Stimulated activated naive CD8-positive, alpha-beta T cell treated with anti-CD3 and anti-CD28 coated beads, Interleukin-15, Interleukin-2, amounts not matched to agents 100 ng/mL and 50 ng/mL, for 24 hours (primary cell): ENCODE measurements around the gene RNF212.
"Not testable (repeated sequence)": the region's sequence is repeated elsewhere in the genome, so short reads cannot be mapped to it uniquely, and the experiment has no call there.

Experiments used
- H3K27ac Mint-ChIP-seq: one replicate; pipeline ENCODE4 v1.8.0; 2021; ENCODE audit warnings: mild to moderate bottlenecking, mixed read lengths
- H3K27me3 Mint-ChIP-seq: one replicate; pipeline ENCODE4 v1.8.0; 2021; ENCODE audit warnings: mixed read lengths
- H3K36me3 Mint-ChIP-seq: one replicate; pipeline ENCODE4 v1.8.0; 2021; ENCODE audit warnings: low read depth, mixed read lengths
- H3K4me1 Mint-ChIP-seq: one replicate; pipeline ENCODE4 v1.8.0; 2021; ENCODE audit warnings: low read depth, mixed read lengths
- H3K4me3 Mint-ChIP-seq: one replicate; pipeline ENCODE4 v1.8.0; 2021; ENCODE audit warnings: mild to moderate bottlenecking, mixed read lengths
- H3K9me3 Mint-ChIP-seq: one replicate; pipeline ENCODE4 v1.8.0; 2021; ENCODE audit warnings: mixed read lengths

RNF212 gene

DNA sequence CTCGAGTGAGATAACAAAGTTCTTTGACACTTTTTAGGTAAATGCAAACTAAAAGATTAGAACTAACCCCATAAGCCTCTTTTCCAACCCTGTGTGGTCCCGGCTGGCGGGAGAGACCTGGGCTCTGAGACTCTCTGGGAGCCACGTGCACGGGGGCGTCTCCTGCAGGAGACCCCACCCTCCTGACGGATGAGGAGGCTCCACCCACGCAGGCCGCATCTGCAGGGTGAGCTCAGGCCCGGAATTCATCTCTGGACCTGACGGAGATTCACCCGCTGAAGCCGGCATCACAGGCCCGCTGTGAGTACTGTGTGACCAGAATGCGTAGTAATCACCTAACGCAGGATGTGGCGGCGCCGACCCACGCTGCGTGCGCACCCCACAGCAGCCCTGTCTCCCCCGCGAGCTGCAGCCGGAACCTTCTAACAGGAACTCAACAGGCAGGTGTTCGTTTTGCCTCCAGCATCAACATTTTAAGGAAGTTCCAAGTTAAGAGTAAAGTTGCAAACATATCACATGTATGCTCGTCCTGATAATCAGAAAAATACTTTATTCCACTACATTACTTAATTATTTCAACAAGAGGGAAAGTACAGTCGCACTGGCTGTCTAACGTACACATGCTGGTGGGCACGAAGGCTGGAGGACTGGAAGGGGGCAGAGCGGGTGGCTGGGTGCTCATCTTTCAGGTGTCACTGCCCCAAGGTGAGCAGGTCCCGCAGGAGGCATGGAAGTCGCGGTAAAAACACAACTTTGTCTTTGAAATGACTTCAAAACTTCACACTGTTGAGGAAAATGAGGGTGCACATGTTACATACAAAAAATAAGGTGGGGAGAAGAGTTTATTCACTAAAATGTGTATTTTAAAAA, 57.4 kb downstream of the RNF212 start:
- Mint-ChIP-seq H3K4me3 (peak overlapping the region; percentile 47), H3K27me3 (no peaks in the 10 kb centered on the region), H3K27ac (peak overlapping the region; percentile 72), H3K9me3 (no peaks in the 10 kb centered on the region), H3K36me3 (no peaks in the 10 kb centered on the region), H3K4me1 (peaks cover 12% of the 10 kb centered on the region)

DNA sequence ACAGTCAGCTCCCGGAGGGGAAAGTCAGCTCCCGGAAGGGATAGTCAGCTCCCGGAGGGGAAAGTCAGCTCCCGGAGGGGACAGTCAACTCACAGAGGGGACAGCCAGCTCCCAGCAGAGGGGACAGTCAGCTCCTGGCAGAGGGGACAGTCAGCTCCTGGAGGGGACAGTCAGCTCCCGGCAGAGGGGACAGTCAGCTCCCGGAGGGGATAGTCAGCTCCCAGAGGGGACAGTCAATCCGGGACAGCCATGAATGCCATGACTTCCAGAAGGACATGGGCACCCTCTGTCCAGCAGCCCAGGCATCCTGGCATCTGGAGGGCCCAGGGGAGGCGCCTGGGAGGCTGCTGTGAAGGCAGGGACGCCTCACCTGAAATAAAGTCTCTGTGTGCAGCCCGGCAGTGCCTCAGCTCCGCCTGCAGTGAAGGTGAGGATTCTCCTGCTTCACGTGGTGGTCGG, 58.1 kb downstream of the RNF212 start:
- not testable (repeated sequence) for H3K27me3 Mint-ChIP-seq, H3K36me3 Mint-ChIP-seq, H3K9me3 Mint-ChIP-seq
- Mint-ChIP-seq H3K27ac (peak overlapping the region; percentile 72), H3K4me1 (peaks cover 12% of the 10 kb centered on the region), H3K4me3 (peak overlapping the region; percentile 47)

DNA sequence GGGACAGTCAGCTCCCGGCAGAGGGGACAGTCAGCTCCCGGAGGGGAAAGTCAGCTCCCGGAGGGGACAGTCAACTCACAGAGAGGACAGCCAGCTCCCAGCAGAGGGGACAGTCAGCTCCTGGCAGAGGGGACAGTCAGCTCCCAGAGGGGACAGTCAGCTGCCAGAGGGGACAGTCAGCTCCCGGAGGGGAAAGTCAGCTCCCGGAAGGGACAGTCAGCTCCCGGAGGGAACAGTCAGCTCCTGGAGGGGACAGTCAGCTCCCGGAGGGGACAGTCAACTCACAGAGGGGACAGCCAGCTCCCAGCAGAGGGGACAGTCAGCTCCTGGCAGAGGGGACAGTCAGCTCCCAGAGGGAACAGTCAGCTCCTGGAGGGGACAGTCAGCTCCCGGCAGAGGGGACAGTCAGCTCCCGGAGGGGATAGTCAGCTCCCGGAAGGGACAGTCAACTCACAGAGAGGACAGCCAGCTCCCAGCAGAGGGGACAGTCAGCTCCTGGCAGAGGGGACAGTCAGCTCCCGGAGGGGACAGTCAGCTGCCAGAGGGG, 58.6 kb downstream of the RNF212 start:
- peaks cover 12% of the 10 kb centered on the region for H3K4me1 Mint-ChIP-seq
- not testable (repeated sequence) for H3K36me3 Mint-ChIP-seq, H3K4me3 Mint-ChIP-seq, H3K27me3 Mint-ChIP-seq, H3K27ac Mint-ChIP-seq, H3K9me3 Mint-ChIP-seq

DNA sequence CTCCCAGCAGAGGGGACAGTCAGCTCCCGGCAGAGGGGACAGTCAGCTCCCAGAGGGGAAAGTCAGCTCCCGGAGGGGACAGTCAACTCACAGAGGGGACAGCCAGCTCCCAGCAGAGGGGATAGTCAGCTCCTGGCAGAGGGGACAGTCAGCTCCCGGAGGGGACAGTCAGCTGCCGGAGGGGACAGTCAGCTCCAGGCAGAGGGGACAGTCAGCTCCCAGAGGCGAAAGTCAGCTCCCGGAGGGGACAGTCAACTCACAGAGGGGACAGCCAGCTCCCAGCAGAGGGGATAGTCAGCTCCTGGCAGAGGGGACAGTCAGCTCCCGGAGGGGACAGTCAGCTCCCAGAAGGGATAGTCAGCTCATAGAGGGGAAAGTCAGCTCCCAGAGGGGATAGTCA, 59.5 kb downstream of the RNF212 start:
- not testable (repeated sequence) for H3K27me3 Mint-ChIP-seq, H3K36me3 Mint-ChIP-seq, H3K27ac Mint-ChIP-seq, H3K9me3 Mint-ChIP-seq, H3K4me3 Mint-ChIP-seq
- H3K4me1 Mint-ChIP-seq, result peaks cover 15% of the 10 kb centered on the region

DNA sequence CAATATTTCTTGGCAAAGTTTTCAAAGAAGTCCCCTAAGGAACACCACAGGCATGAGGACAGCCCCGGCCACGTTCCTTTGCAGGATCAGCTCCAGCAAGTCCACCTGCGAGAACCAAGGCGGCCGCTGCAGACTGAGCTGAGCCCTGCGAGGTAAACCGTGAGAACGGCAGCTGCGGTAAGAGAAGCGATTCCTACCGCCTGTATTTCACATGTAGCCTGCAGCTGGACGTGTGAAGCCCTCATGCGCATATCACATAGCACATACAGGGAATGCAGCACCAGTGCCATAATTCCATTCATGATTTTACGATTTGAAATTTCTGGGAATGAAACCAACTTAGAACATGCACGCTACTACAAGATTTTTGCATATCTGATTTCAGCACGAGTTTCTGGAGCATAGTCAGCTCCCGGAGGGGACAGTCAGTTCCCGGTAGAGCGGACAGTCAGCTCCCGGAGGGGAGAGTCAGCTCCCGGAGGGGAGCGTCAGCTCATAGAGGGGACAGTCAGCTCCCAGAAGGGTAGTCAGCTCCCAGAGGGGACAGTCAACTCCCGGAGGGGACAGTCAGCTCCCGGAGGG, 60.2 kb downstream of the RNF212 start:
- Mint-ChIP-seq H3K4me1 (peaks cover 19% of the 10 kb centered on the region), H3K9me3 (no peaks in the 10 kb centered on the region), H3K36me3 (no peaks in the 10 kb centered on the region), H3K4me3 (no peak overlapping the region), H3K27ac (no peak overlapping the region), H3K27me3 (no peaks in the 10 kb centered on the region)

DNA sequence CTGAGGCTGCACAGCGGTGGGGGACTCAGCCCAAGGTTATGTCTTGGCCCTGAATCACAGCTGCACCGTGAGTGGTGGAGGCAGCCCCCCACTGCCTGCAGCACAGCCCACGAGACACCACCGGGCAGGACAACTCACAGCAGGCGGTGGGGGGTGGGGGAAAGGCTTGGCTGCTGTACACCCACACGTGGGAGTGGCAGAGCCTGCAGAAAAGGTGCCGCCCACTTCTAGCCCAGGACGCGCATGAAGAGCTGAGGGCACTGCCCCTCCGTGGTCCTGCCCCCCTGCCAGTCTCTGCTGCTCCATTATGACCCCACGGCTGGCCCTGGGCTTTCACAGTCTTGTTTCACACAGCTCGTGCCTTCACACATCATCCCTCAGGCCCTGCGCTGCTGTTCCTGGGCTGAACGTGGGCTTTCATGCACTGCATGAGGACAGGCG, 61.1 kb downstream of the RNF212 start:
- Mint-ChIP-seq H3K4me1 (peaks cover 19% of the 10 kb centered on the region), H3K4me3 (no peak overlapping the region), H3K36me3 (no peaks in the 10 kb centered on the region), H3K9me3 (no peaks in the 10 kb centered on the region), H3K27ac (no peak overlapping the region), H3K27me3 (peaks cover 6% of the 10 kb centered on the region)

DNA sequence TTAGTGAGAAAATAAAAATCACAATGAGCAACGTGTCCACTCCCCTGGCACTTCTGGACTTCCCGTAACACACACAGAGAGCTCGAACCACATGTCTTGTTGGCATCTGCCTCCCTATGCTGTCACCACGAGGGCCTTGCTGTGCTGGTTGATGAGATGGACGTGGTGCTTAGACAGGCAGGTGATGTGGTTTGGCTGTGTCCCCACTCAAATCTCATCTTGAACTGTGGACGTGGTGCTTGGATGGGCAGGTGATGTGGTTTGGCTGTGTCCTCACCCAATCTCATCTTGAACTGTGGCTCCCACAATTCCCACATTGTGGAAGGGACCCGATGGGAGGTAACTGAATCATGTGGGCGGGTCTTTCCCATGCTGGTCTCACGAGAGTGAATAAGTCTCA, 61.9 kb downstream of the RNF212 start:
- Mint-ChIP-seq H3K4me3 (no peak overlapping the region), H3K27me3 (peaks cover 10% of the 10 kb centered on the region), H3K36me3 (no peaks in the 10 kb centered on the region)

DNA sequence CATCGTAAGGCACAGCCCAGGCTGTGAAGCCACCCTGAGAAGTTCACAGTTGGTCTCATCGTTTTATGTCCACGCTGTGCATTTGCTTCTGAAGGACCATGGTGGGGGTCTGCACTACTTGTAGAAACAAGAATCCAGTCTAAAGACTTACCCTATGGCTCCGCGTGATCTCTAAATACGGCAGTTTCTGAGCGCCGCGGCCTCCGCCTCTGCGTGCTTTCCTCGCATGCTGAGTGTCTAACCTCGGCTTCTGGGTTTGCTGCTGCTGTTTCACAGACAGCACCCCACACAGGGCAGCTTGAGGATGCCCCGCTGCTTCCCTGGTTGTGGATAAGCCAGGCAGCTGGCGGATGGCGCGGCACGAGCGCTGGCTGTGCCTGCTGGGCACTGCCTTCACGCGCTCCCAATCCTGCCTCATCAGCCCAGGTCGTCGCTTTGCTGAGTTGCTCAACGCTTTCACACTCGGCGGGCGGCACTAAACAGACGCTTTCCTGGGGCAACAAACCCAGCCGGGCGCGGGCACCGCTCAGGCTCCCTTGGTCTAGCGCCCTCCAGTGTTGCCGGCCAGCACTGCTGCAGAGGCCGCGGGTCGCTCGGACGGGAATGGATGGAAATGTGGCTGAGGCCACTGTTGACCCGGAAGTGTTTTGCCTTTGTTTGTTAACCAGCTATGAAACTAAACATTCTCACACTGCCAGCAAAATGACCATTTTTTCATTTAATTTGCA, 62.7 kb downstream of the RNF212 start:
- Mint-ChIP-seq H3K4me3 (no peak overlapping the region), H3K27ac (no peak overlapping the region), H3K4me1 (peaks cover 10% of the 10 kb centered on the region), H3K27me3 (peaks cover 11% of the 10 kb centered on the region), H3K36me3 (no peaks in the 10 kb centered on the region), H3K9me3 (no peaks in the 10 kb centered on the region)

More for the DNA sequence above, 61.9 kb downstream of the RNF212 start:
- Mint-ChIP-seq H3K9me3 (no peaks in the 10 kb centered on the region), H3K4me1 (peaks cover 19% of the 10 kb centered on the region), H3K27ac (no peak overlapping the region)

DNA sequence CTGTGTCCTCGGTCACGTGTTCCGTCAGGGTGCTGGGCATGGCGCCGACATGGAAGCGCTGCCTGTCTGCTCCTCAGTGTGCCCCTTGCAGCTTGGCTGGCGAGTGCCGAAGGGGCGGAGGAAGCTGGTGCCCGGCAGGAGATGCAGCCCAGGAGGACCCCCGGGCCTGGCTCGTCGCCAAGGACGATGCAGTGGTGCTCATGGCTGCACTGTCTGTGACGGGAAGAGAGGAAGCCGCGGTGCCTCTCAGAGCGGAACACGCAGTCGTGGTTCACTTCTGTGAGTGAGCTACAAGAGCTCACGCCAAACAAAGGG, 63.8 kb downstream of the RNF212 start:
- no peak overlapping the region for H3K27ac Mint-ChIP-seq
- H3K4me3 Mint-ChIP-seq, result no peak overlapping the region
- peaks cover 17% of the 10 kb centered on the region for H3K27me3 Mint-ChIP-seq
- peaks cover 7% of the 10 kb centered on the region for H3K4me1 Mint-ChIP-seq
- no peaks in the 10 kb centered on the region for H3K36me3 Mint-ChIP-seq
- H3K9me3 Mint-ChIP-seq, result no peaks in the 10 kb centered on the region

DNA sequence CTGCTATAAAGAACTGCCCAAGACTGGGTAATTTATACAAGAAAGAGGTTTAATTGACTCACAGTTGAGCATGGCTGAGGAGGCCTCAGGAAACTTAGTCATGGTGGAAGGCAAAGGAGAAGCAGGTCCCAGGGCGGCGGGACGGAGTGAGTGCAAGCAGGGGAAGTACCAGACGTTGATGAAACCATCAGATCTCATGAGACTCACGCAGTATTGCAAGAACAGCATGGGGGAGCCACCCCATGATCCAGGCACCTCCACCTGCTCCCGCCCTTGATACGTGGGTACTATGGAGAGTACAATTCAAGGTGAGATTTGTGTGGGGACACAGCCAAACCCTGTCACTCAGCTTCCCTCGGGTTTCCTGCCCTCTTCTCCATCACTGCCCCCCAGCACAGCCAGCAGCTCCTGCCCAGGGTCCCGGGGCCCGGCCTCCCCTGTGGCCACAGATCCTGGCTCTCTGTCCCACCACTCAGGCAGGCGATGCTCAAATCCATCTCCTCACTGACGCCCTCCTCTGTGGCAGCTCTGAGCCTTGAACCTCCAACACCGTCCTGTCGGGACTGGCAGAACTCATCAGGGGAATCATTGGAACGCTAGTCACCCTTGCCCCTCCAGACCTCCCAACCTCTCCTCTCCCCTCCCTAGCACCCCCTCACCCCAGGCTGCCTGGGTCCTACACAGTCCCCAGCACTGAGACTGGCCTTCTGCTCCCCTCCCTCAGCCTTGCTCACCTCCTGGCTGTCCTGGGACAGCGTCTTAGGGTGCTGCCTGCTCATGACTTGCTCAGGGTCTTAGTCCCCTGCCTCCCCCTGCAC, 64.4 kb downstream of the RNF212 start:
- Mint-ChIP-seq H3K4me1 (peaks cover 7% of the 10 kb centered on the region), H3K9me3 (no peaks in the 10 kb centered on the region), H3K27me3 (peaks cover 17% of the 10 kb centered on the region), H3K4me3 (no peak overlapping the region), H3K36me3 (no peaks in the 10 kb centered on the region), H3K27ac (no peak overlapping the region)

DNA sequence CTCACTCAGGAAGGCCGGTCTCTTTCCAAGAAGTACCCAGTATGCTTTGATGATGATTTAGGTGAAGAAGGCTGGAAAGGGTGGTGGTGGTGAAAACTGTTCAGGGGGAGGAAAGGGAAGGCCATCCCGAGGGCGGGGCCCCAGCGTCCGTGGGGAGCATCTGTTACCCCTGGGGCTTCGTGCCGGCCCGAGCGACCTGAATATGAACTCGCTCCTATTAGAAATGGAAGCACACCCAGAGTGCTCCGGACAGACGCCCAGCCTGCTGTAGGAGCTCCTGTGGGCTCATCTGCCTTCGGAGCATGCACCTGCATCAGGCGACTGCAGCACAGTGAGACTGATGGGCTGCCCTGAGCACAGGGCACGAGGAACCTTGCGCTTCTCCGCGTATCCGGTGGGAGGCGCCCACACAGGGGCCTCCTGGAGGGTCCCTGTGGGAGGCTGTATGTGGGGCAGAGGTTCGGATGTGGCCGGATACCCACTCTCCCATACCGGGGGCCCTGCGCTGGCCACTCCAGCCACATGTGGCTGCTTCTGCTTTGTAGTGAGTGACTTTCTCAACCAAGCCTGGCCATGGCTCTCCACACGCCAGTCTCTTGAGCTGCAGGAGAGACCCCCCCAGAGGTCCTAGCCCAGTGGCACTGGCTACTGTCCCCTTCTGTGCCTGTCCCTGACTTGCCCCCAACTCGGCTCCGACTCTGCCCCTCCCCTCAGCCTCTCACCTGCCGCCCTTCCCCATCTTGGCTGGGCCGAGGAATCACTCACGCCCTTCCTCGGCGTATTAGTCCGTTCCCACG, 65.2 kb downstream of the RNF212 start:
- Mint-ChIP-seq H3K27me3 (peaks cover 17% of the 10 kb centered on the region), H3K9me3 (no peaks in the 10 kb centered on the region), H3K27ac (no peak overlapping the region), H3K4me3 (no peak overlapping the region), H3K36me3 (no peaks in the 10 kb centered on the region), H3K4me1 (peaks cover 9% of the 10 kb centered on the region)

DNA sequence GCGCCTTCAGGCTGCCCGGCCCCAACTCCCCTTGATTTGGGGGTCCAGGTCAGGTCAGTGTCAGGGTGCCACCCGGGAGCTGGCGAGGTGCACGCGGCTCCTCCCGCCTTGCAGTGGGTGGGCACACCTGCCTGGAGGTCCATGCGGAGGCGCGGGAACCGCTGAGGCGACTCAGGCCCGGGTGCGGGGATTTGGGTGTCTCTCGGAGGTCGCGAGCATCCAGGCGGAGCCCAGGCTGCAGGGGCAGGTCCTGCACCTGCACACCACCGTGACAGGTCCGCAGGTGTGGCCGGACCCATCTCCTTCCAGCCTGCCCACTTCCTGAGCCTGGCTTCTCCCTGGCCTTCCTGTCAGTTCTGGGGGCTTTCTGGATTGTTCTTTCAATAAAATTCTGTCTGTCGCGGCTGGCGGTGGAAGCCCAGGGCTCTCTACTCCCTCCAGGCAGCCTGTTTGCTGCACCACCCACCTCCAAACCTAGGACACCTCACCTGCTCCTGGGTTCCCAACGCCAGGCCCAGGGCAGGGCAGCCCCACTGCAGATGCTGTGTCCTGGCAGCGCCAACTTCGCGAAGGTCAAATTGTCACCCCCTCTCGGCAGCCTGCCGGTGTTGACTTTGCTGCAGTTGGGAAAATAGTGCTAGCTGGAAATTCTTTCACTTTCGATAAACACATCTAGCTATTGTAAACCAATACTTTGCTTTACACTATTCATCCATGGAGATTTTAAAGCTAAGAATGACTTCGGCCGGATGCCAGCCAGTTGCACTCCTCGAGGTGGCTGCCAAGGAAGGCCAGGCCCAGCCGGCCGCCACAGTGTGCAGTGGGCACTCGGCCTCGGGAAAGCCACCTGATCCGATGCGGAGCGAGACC, 66.0 kb downstream of the RNF212 start:
- H3K4me3 Mint-ChIP-seq, result no peak overlapping the region
- no peak overlapping the region for H3K27ac Mint-ChIP-seq
- H3K27me3 Mint-ChIP-seq, result peaks cover 17% of the 10 kb centered on the region
- H3K36me3 Mint-ChIP-seq, result no peaks in the 10 kb centered on the region
- H3K9me3 Mint-ChIP-seq, result no peaks in the 10 kb centered on the region
- H3K4me1 Mint-ChIP-seq, result peaks cover 11% of the 10 kb centered on the region

DNA sequence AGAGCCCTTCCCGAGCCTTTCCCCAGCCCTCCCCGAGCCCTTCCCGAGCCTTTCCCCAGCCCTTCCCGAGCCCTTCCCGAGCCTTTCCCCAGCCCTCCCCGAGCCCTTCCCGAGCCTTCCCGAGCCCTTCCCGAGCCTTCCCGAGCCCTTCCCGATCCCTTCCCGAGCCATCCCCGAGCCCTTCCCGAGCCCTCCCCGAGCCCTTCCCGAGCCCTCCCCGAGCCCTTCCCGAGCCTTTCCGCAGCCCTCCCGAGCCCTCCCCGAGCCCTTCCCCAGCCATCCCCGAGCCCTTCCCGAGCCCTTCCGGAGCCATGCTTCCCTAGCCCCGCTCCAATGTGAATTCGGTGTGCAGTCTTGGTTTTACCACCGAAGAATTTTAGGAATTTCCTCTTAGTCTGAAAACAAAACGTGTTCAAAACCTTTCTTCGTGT, 66.8 kb downstream of the RNF212 start:
- not testable (repeated sequence) for H3K9me3 Mint-ChIP-seq, H3K27ac Mint-ChIP-seq, H3K4me3 Mint-ChIP-seq, H3K36me3 Mint-ChIP-seq
- peaks cover 11% of the 10 kb centered on the region for H3K4me1 Mint-ChIP-seq
- H3K27me3 Mint-ChIP-seq, result peaks cover 17% of the 10 kb centered on the region
